ENCODE results near the gene RASSF7. TPM values are rescaled to one million over a fixed set of nuclear protein-coding genes. Genes with fewer than 3 reads are reported as not detected.
A peak's percentile ranks its signal among the peaks of the same experiment; 100 is the strongest.

The RASSF7 gene
- total RNA-seq, 1 experiment from 2014 or later: 32.5 TPM

DNA sequence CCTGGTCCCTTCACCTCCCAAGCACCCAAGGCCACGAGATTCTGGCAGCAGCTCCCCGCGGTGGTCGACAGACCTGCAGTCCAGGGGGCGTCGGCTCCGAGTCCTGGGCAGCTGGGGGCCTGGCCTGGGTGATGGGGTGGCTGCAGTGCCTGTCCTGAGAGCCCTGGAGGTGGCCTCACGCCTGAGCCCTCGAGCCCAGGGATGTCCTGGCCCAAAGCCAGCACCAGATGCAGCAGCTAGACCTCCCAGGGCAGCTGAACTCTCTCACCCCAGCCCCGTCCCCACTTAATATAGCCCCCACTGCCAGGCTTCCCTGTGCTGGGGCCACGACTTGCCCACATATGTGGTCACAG, 6.8 kb upstream of the RASSF7 start:
- no peaks in the 10 kb centered on the region for H3K9me3 Mint-ChIP-seq
- POLR2A ChIA-PET: interaction anchor here (1.9 kb wide), 1 partner anchor 18 kb away, joined by 5 read pairs; the partner anchor contains the start of gene HRAS
- CTCF ChIA-PET: interaction anchor here (0.6 to 3.4 kb wide), 17 partner anchors 13 to 708 kb away, joined by 3 to 32 read pairs (median 5); partner anchors contain the start of genes DEAF1, PHRF1, PIDD1 and TMEM80
- peaks cover 8% of the 10 kb centered on the region for H3K4me1 Mint-ChIP-seq
- no peak overlapping the region for H3K27ac Mint-ChIP-seq
- H3K4me3 Mint-ChIP-seq: peak overlapping the region; percentile 18; the same call in 1 of the 2 replicates
- peaks cover 24% of the 10 kb centered on the region for H3K27me3 Mint-ChIP-seq (ENCODE audit: low read depth)
- TF ChIP-seq, protein P1, sequence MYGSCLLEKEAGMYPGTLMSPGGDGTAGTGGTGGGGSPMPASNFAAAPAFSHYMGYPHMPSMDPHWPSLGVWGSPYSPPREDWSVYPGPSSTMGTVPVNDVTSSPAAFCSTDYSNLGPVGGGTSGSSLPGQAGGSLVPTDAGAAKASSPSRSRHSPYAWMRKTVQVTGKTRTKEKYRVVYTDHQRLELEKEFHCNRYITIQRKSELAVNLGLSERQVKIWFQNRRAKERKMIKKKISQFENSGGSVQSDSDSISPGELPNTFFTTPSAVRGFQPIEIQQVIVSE (CRISPR knock-in tag; IDR thresholded peaks at IDR 0.05; ENCODE audit: borderline replicate concordance): no peak
- no peak for TF ChIP-seq ZNF512 (CRISPR knock-in tag; IDR thresholded peaks at IDR 0.05; ENCODE audit: borderline replicate concordance)
- H3K36me3 Mint-ChIP-seq: no peaks in the 10 kb centered on the region
- DNase-seq (ENCODE audit: low spot score) (no peak), ATAC-seq (no peak)

DNA sequence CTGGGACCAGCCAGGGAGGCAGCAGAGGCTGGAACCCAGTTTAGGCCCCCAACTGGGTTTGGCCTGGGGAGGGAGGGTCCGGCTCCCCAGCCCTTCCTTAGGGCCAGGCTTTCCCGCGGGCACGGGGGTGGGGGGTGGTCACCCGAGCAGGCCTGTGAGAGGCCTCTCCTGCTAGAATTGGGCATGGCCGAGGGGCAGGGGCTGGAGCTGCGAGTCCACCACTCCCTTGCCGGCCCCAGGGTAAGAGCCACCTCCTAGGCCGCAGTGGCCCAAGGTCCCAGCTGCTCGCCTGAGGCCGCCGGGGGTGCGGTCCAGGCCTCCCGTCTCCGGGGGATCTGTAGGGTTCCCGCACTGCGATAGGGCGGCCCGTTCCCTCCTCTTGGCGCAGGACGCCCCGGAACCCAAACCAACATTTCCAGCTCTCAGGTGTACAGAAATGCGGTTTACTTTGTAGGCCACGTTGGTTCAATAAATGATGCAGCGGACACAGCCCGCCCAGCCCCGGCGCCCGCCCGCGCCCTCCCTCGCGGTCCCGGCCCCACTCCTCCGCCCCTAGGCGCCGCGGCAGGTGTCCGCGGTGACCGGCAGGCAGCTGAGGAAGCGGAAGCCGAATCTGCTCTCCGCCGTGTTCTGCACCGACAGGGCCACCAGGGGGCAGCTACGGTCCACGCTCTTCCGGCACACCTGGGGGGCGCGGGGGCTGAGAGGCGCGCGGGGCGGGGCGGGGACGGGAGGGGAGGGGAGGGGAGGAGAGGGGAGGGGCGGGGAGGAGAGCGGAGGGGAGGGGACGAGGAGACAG, 6.1 kb upstream of the RASSF7 start:
- Mint-ChIP-seq H3K36me3 (no peaks in the 10 kb centered on the region), H3K9me3 (no peaks in the 10 kb centered on the region), H3K4me3 (peak overlapping the region; percentile 36), H3K4me1 (peaks cover 8% of the 10 kb centered on the region), H3K27ac (no peak overlapping the region), H3K27me3 (ENCODE audit: low read depth) (peaks cover 24% of the 10 kb centered on the region)
- ChIA-PET CTCF (interaction anchor here (0.6 to 3.4 kb wide), 36 partner anchors 9 to 391 kb away, joined by 3 to 32 read pairs (median 4); partner anchors contain the start of genes DEAF1, LRRC56, PHRF1 and PIDD1), POLR2A (interaction anchor here (0.6 to 1.9 kb wide), 2 partner anchors 19 to 21 kb away, joined by 3 to 5 read pairs; partner anchors contain the start of gene HRAS)
- peak; percentile 52 for ATAC-seq
- peak; percentile 85 for DNase-seq (ENCODE audit: low spot score)
- no peak for TF ChIP-seq NFE2L1 (CRISPR knock-in tag; IDR thresholded peaks at IDR 0.05)
- no peak for TF ChIP-seq EMX1 (CRISPR knock-in tag; IDR thresholded peaks at IDR 0.05)
- no peak for TF ChIP-seq NFATC4 (CRISPR knock-in tag; IDR thresholded peaks at IDR 0.05)
- TF ChIP-seq, protein P2, sequence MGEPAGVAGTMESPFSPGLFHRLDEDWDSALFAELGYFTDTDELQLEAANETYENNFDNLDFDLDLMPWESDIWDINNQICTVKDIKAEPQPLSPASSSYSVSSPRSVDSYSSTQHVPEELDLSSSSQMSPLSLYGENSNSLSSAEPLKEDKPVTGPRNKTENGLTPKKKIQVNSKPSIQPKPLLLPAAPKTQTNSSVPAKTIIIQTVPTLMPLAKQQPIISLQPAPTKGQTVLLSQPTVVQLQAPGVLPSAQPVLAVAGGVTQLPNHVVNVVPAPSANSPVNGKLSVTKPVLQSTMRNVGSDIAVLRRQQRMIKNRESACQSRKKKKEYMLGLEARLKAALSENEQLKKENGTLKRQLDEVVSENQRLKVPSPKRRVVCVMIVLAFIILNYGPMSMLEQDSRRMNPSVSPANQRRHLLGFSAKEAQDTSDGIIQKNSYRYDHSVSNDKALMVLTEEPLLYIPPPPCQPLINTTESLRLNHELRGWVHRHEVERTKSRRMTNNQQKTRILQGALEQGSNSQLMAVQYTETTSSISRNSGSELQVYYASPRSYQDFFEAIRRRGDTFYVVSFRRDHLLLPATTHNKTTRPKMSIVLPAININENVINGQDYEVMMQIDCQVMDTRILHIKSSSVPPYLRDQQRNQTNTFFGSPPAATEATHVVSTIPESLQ (CRISPR knock-in tag; IDR thresholded peaks at IDR 0.05): no peak
- no peak for TF ChIP-seq ZBTB43 (CRISPR knock-in tag; IDR thresholded peaks at IDR 0.05)
- TF ChIP-seq E2F5 (CRISPR knock-in tag; IDR thresholded peaks at IDR 0.05): no peak
- TF ChIP-seq ZNF423 (CRISPR knock-in tag; IDR thresholded peaks at IDR 0.05): peak; percentile 19; the same call in 1 of the 2 replicates
- no peak for TF ChIP-seq ELF4 (CRISPR knock-in tag; IDR thresholded peaks at IDR 0.05; ENCODE audit: low read depth)
- TF ChIP-seq E2F1 (CRISPR knock-in tag; IDR thresholded peaks at IDR 0.05): no peak
- TF ChIP-seq, protein P3, sequence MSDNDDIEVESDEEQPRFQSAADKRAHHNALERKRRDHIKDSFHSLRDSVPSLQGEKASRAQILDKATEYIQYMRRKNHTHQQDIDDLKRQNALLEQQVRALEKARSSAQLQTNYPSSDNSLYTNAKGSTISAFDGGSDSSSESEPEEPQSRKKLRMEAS (CRISPR knock-in tag; IDR thresholded peaks at IDR 0.05): 0 out of 2 replicates have a peak, but pooled peaks have one; percentile 34
- TF ChIP-seq SOX15 (CRISPR knock-in tag; IDR thresholded peaks at IDR 0.05): no peak
- TF ChIP-seq ZMAT4 (CRISPR knock-in tag; IDR thresholded peaks at IDR 0.05): no peak
- no peak for TF ChIP-seq CREB1 (CRISPR knock-in tag; IDR thresholded peaks at IDR 0.05)
- TF ChIP-seq ZNF416 (CRISPR knock-in tag; IDR thresholded peaks at IDR 0.05): no peak
- no peak for TF ChIP-seq FOXP1 (CRISPR knock-in tag; IDR thresholded peaks at IDR 0.05; ENCODE audit: borderline replicate concordance)
- TF ChIP-seq, protein P4, sequence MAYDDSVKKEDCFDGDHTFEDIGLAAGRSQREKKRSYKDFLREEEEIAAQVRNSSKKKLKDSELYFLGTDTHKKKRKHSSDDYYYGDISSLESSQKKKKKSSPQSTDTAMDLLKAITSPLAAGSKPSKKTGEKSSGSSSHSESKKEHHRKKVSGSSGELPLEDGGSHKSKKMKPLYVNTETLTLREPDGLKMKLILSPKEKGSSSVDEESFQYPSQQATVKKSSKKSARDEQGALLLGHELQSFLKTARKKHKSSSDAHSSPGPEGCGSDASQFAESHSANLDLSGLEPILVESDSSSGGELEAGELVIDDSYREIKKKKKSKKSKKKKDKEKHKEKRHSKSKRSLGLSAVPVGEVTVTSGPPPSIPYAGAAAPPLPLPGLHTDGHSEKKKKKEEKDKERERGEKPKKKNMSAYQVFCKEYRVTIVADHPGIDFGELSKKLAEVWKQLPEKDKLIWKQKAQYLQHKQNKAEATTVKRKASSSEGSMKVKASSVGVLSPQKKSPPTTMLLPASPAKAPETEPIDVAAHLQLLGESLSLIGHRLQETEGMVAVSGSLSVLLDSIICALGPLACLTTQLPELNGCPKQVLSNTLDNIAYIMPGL (CRISPR knock-in tag; IDR thresholded peaks at IDR 0.05): no peak; the same call in 1 of the 2 replicates
- no peak for TF ChIP-seq ZNF317 (CRISPR knock-in tag; IDR thresholded peaks at IDR 0.05; ENCODE audit: borderline replicate concordance, low read depth)
- no peak for TF ChIP-seq GABPB1 (CRISPR knock-in tag; IDR thresholded peaks at IDR 0.05)
- no peak for TF ChIP-seq USF1 (CRISPR knock-in tag; IDR thresholded peaks at IDR 0.05)
- TF ChIP-seq NR1H2 (CRISPR knock-in tag; IDR thresholded peaks at IDR 0.05): no peak
